ENCODE results near the gene AMFR. TPM values are rescaled to one million over a fixed set of nuclear protein-coding genes. Genes with fewer than 3 reads are reported as not detected.

The AMFR gene
- total RNA-seq, 1 experiment from 2014 or later: 31.7 TPM

- Mint-ChIP-seq H3K4me3 (no peak overlapping the region), H3K27ac (no peak overlapping the region), H3K36me3 (peaks cover 13% of the 10 kb centered on the region; the same call in 1 of the 2 replicates), H3K27me3 (ENCODE audit: low read depth) (no peaks in the 10 kb centered on the region), H3K9me3 (no peaks in the 10 kb centered on the region), H3K4me1 (peaks cover 9% of the 10 kb centered on the region; the same call in 1 of the 2 replicates)
- no peak for ATAC-seq
- TF ChIP-seq, protein P1, sequence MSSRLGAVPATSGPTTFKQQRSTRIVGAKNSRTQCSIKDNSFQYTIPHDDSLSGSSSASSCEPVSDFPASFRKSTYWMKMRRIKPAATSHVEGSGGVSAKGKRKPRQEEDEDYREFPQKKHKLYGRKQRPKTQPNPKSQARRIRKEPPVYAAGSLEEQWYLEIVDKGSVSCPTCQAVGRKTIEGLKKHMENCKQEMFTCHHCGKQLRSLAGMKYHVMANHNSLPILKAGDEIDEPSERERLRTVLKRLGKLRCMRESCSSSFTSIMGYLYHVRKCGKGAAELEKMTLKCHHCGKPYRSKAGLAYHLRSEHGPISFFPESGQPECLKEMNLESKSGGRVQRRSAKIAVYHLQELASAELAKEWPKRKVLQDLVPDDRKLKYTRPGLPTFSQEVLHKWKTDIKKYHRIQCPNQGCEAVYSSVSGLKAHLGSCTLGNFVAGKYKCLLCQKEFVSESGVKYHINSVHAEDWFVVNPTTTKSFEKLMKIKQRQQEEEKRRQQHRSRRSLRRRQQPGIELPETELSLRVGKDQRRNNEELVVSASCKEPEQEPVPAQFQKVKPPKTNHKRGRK (CRISPR knock-in tag; IDR thresholded peaks at IDR 0.05; ENCODE audit: borderline replicate concordance): no peak
- TF ChIP-seq ZNF232 (CRISPR knock-in tag; IDR thresholded peaks at IDR 0.05) (no peak), SP1 (CRISPR knock-in tag; conservative IDR thresholded peaks at IDR 0.05) (no peak), CTCF (IDR thresholded peaks at IDR 0.05) (no peak), CDX4 (CRISPR knock-in tag; IDR thresholded peaks at IDR 0.05; ENCODE audit: borderline replicate concordance) (no peak), ATF6 (CRISPR knock-in tag; IDR thresholded peaks at IDR 0.05) (no peak), GABPB1 (CRISPR knock-in tag; IDR thresholded peaks at IDR 0.05) (no peak), RELA (CRISPR knock-in tag; IDR thresholded peaks at IDR 0.05; ENCODE audit: borderline replicate concordance) (no peak), CBFB (CRISPR knock-in tag; IDR thresholded peaks at IDR 0.05; ENCODE audit: low read depth) (no peak), NFATC4 (CRISPR knock-in tag; IDR thresholded peaks at IDR 0.05) (no peak), AFF4 (CRISPR knock-in tag; IDR thresholded peaks at IDR 0.05; ENCODE audit: borderline replicate concordance) (no peak), ATF3 (CRISPR knock-in tag; conservative IDR thresholded peaks at IDR 0.05) (no peak), ZNF396 (CRISPR knock-in tag; IDR thresholded peaks at IDR 0.05; ENCODE audit: borderline replicate concordance) (no peak)
- TF ChIP-seq, protein P2, sequence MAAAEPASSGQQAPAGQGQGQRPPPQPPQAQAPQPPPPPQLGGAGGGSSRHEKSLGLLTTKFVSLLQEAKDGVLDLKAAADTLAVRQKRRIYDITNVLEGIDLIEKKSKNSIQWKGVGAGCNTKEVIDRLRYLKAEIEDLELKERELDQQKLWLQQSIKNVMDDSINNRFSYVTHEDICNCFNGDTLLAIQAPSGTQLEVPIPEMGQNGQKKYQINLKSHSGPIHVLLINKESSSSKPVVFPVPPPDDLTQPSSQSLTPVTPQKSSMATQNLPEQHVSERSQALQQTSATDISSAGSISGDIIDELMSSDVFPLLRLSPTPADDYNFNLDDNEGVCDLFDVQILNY (CRISPR knock-in tag; IDR thresholded peaks at IDR 0.05): no peak
- TF ChIP-seq, protein P3, sequence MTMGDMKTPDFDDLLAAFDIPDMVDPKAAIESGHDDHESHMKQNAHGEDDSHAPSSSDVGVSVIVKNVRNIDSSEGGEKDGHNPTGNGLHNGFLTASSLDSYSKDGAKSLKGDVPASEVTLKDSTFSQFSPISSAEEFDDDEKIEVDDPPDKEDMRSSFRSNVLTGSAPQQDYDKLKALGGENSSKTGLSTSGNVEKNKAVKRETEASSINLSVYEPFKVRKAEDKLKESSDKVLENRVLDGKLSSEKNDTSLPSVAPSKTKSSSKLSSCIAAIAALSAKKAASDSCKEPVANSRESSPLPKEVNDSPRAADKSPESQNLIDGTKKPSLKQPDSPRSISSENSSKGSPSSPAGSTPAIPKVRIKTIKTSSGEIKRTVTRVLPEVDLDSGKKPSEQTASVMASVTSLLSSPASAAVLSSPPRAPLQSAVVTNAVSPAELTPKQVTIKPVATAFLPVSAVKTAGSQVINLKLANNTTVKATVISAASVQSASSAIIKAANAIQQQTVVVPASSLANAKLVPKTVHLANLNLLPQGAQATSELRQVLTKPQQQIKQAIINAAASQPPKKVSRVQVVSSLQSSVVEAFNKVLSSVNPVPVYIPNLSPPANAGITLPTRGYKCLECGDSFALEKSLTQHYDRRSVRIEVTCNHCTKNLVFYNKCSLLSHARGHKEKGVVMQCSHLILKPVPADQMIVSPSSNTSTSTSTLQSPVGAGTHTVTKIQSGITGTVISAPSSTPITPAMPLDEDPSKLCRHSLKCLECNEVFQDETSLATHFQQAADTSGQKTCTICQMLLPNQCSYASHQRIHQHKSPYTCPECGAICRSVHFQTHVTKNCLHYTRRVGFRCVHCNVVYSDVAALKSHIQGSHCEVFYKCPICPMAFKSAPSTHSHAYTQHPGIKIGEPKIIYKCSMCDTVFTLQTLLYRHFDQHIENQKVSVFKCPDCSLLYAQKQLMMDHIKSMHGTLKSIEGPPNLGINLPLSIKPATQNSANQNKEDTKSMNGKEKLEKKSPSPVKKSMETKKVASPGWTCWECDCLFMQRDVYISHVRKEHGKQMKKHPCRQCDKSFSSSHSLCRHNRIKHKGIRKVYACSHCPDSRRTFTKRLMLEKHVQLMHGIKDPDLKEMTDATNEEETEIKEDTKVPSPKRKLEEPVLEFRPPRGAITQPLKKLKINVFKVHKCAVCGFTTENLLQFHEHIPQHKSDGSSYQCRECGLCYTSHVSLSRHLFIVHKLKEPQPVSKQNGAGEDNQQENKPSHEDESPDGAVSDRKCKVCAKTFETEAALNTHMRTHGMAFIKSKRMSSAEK (CRISPR knock-in tag; IDR thresholded peaks at IDR 0.05; ENCODE audit: borderline replicate concordance): no peak
- POLR2A ChIA-PET: no interaction called here
- CTCF ChIA-PET: interaction anchor here (3.9 kb wide), 1 partner anchor 15 kb away, joined by 17 read pairs; no protein-coding TSS in a partner anchor
- no peak for DNase-seq (ENCODE audit: low spot score)
Observed at GRCh38 chr16:56371660-56371937, 53.7 kb downstream of the AMFR start.

All from WTC11 (cell line).